ENCODE results near the gene TTC39A.

DNA sequence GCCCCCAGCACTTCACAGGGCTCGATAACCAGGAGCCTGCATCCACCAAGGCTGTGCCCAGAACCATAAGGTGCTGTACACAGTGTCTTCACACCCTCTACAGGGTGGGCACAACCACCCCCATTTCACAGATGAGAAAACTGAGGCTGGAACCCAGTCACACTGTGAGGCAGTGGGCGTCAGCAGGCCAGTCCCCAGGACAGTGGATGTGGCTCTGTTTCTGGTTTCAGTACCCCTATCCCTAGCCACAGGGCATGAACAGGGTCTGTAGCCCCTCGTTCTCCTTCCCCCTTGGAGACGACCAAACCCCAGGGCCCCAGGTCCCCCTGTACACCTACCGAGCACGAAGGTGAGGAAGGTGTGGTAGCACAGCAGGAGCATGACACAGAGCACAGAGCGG, 27.6 kb downstream of the TTC39A start:
- TF ChIP-seq, protein P1, sequence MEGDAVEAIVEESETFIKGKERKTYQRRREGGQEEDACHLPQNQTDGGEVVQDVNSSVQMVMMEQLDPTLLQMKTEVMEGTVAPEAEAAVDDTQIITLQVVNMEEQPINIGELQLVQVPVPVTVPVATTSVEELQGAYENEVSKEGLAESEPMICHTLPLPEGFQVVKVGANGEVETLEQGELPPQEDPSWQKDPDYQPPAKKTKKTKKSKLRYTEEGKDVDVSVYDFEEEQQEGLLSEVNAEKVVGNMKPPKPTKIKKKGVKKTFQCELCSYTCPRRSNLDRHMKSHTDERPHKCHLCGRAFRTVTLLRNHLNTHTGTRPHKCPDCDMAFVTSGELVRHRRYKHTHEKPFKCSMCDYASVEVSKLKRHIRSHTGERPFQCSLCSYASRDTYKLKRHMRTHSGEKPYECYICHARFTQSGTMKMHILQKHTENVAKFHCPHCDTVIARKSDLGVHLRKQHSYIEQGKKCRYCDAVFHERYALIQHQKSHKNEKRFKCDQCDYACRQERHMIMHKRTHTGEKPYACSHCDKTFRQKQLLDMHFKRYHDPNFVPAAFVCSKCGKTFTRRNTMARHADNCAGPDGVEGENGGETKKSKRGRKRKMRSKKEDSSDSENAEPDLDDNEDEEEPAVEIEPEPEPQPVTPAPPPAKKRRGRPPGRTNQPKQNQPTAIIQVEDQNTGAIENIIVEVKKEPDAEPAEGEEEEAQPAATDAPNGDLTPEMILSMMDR (IDR thresholded peaks at IDR 0.05 in 2 of 3, conservative IDR thresholded peaks at IDR 0.05 in 1 of 3; ENCODE audit: borderline replicate concordance in 1 of 3, insufficient read depth in 1 of 3, low read depth in 2 of 3, low read length in 2 of 3) = no peak
- TF ChIP-seq EGR1 (IDR thresholded peaks at IDR 0.05; ENCODE audit: low read depth) = no peak
- TF ChIP-seq POLR2A (IDR thresholded peaks at IDR 0.05; ENCODE audit: borderline replicate concordance, extremely low read depth, insufficient read depth, insufficient read length) = no peak
- TF ChIP-seq ZNF274 (IDR thresholded peaks at IDR 0.05; ENCODE audit: low read depth, low read length) = no peak
- TF ChIP-seq POLR2AphosphoS5 (IDR thresholded peaks at IDR 0.05; ENCODE audit: low read depth, low read length) = no peak
- TF ChIP-seq EZH2phosphoT487 (IDR thresholded peaks at IDR 0.05; ENCODE audit: borderline replicate concordance) = no peak
- TF ChIP-seq, protein P2, sequence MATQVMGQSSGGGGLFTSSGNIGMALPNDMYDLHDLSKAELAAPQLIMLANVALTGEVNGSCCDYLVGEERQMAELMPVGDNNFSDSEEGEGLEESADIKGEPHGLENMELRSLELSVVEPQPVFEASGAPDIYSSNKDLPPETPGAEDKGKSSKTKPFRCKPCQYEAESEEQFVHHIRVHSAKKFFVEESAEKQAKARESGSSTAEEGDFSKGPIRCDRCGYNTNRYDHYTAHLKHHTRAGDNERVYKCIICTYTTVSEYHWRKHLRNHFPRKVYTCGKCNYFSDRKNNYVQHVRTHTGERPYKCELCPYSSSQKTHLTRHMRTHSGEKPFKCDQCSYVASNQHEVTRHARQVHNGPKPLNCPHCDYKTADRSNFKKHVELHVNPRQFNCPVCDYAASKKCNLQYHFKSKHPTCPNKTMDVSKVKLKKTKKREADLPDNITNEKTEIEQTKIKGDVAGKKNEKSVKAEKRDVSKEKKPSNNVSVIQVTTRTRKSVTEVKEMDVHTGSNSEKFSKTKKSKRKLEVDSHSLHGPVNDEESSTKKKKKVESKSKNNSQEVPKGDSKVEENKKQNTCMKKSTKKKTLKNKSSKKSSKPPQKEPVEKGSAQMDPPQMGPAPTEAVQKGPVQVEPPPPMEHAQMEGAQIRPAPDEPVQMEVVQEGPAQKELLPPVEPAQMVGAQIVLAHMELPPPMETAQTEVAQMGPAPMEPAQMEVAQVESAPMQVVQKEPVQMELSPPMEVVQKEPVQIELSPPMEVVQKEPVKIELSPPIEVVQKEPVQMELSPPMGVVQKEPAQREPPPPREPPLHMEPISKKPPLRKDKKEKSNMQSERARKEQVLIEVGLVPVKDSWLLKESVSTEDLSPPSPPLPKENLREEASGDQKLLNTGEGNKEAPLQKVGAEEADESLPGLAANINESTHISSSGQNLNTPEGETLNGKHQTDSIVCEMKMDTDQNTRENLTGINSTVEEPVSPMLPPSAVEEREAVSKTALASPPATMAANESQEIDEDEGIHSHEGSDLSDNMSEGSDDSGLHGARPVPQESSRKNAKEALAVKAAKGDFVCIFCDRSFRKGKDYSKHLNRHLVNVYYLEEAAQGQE (IDR thresholded peaks at IDR 0.05; ENCODE audit: low read depth) = no peak
- TF ChIP-seq SRF (IDR thresholded peaks at IDR 0.05; ENCODE audit: low read depth) = no peak
- TF ChIP-seq EZH2 (IDR thresholded peaks at IDR 0.05) = no peak
- no peak for TF ChIP-seq CEBPB (IDR thresholded peaks at IDR 0.05; ENCODE audit: low read depth)
- TF ChIP-seq JUND (IDR thresholded peaks at IDR 0.05) = no peak
- TF ChIP-seq ZBTB33 (IDR thresholded peaks at IDR 0.05; ENCODE audit: extremely low read depth, insufficient replicate concordance, low read length) = no peak
